ENCODE results near the gene PDRG1.
A peak's percentile ranks its signal among the peaks of the same experiment; 100 is the strongest.

PDRG1 gene

DNA sequence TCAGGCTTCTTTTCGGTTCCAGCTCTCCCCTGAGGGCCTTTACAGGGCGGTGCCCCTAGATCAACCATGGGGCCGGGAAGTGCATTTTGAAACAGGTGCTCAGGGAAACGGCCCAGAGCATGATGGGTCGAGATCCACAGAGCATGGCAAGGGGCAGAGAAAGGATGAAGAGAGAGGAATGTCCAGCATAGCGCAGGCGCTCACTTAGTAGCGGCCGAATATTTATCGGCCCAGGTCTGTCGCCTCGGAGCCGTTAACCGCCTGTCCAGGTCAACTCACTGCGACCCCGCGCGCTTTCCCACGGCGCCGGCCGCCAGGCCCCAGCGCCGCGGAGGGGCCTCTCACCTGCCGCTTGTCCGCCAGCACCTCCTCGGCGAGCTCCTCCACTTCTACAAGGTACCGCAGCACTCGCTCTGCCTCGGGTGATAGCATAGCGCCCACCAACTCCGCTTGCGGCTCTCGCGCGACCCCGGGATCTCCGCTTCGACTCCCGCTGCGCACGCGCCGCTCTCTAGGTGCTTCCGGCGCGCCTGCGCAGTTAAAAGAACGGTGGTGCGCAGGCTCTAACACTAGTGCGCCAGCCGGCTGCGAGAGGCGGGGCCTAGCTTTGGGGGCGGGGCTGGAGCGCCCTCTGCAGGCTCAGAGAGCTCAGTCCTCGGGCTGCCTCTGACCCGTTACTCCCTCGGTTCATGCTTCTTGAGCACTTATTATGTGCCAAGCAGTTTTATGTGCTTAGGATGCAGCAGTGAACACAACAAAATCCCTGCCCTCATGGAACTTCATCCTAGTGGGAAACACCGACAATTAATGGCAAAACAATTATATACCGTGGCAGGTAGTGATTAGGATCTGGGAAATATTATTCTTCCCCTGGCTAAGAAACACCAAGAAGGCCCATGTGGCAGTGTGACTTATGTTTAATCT lies at the start of gene PDRG1:
TSS of gene PDRG1 (minus strand) at position 517 of the 924 bp plus-strand sequence. CDS start at position 432, 85 bp downstream.
- peak; percentile 98 for DNase-seq (ENCODE audit: low read depth)

- DNase-seq (ENCODE audit: low read depth): no peak
Observed at GRCh38 chr20:31998246-31998645, 46.4 kb upstream of the PDRG1 start.

DNA sequence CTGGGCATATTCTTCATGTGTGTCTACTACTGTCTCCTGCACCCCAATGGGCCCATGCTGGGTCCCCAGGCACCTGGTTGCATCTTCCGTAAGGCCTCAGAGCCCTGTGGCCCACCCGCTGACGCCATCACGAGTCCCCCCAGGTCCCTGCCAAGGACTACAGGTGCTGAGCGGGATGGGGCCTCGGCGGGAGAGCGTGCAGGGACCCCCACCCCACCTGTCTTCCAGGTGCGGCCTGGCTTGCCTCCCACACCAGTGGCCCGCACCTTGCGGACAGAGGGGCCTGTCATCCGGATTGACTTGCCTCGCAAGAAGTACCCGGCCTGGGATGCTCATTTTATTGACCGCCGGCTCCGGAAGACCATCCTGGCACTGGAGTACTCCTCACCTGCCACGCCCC lies 45.1 kb upstream of the PDRG1 start:
- no peak for DNase-seq (ENCODE audit: low read depth)

DNA sequence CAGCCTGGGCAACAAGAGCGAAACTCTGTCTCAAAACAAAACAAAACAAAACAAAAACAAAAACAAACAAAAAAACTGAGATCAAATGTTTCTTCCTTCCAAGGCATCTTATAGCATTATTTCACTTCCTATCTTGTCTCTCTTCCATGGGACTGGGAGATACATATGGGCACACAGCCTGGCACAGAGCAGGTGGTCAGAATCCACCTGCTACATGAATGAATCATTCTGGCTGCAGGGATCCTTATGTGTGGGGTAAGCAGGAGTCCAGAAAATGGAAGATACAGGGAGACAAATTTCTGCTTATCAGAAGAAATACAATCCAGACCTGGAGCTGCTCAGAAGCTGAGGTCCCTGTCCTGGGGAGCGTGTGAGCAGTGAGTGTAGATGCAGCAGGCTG lies 40.2 kb upstream of the PDRG1 start:
- no peak for DNase-seq (ENCODE audit: low read depth)

DNA sequence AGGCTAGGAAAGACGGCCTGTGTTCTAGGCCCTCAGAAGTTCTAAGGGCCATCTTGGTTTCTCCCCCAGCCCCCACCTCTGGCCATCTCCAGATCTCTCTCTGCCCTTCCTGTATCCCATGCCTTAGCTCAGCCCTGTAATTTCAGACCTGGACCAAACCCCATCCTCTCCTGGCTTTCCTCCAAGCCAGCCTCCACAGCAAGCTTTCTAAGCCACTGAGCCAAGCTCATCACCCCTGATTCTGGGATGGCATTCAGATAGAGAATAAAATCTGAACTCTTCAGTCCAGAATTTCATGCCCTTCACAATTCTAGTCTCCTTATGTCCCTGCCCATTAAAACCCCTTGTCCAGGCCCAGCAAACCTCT lies 39.5 kb upstream of the PDRG1 start:
- DNase-seq (ENCODE audit: low read depth): no peak

DNA sequence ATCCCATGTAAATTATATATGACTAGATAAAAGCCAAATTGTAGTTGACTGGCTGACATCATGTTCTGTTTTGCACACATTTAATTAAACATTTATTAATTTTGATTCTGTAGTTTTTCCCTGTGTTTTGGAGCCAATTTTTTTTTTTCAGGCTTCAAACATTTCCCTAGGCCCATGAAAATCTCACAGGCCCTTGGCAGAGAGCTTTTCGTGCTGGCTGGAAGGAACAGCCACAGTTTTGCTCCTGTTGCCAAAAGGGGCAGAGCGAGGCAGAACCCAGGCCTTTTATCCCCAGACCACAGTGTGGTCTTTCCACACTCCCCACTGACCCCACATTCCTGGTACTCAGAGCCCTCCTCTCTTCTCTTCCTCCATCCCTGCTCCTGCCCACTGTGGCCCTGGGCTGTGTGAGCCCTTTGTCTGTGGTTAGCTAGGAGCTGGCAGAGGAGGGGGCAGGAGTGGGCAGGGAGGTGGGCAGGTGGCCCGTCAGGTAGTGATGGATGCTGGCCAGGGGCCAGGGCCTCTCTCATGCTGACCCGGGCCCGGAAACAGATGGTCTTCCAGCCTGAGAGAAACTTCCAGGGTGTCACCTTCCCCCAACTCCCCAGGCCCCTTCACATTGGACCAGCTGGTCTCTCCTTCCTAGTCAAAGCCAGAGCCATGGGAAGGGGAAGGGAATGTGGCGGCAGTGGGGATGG lies 38.9 kb upstream of the PDRG1 start:
- DNase-seq (ENCODE audit: low read depth): no peak

DNA sequence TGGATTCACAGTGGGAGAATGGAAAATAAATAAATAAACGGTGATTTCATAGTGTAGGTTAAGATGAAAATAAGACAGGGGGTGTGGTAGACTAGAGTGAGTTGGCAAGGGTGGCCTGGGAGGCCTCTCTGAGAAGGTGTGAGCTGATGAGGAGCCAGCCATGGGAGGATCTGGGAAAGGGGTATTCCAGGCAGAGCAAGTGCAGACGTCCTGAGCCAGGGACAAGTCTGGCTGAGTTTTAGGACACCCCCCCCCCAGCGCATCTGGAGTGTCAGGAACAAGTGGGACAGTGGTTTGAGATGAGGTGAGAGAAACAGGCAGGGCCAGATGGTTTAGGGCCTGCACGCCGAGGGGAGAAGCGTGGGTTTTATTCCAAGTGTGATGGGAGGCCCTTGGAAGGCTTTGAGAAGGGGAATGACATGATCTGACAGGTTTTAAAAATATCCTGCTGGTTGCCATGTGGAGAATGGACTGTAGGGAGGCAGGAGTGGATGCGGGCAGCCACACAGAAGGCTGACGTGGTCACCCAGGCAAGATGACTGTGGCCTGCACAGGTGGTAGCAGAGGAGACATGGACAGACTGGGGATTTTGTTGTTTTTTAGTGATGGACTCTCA lies 37.3 kb upstream of the PDRG1 start:
- no peak for DNase-seq (ENCODE audit: low read depth)

- DNase-seq (ENCODE audit: low read depth): peak; percentile 49
Observed at GRCh38 chr20:31988430-31989015, 36.7 kb upstream of the PDRG1 start.

DNA sequence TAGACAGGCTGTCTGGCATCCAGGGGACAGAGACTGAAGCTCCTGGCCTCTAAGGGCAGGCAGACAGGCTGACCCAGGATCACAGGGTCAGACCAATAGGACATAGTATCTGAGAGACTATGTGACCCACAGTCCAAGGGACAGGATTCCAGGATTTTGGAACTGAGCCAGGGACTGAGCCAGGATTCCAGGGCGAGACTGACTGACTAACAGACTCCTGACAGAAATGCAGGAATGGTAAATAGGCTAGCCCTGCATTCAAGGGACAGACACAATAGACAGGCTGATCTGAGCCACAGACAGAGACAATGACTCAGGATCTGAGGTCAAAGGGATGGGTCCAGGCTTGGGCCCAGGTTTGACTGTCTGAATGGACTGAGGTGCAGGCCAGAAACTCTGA lies 35.9 kb upstream of the PDRG1 start:
- DNase-seq (ENCODE audit: low read depth): peak; percentile 54

- DNase-seq (ENCODE audit: low read depth): no peak
Observed at GRCh38 chr20:31984981-31985471, 33.2 kb upstream of the PDRG1 start.

DNA sequence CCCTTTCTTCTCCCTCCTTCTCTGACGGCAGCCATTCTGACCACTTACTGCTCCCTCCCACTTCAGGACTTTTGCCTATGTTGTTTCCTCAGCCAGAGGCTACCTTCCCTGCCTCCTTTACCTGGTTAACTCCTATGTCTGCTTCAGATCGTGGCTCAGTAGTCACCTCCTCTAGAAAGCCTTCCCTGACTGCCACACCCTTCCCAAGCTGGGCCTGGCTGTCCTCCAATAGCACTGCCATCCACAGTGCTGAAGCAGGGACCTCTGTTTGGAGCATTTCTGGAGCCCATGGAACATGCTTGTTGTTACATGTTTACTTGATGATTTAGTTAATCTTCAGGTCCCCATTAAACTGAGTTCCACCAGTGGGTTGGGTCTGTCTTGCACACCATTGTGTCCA lies 29.9 kb upstream of the PDRG1 start:
- no peak for DNase-seq (ENCODE audit: low read depth)

GRCh38 chr20:31979713-31980426 lies 28.0 kb upstream of the PDRG1 start:
- peak; percentile 23 for DNase-seq (ENCODE audit: low read depth)

DNA sequence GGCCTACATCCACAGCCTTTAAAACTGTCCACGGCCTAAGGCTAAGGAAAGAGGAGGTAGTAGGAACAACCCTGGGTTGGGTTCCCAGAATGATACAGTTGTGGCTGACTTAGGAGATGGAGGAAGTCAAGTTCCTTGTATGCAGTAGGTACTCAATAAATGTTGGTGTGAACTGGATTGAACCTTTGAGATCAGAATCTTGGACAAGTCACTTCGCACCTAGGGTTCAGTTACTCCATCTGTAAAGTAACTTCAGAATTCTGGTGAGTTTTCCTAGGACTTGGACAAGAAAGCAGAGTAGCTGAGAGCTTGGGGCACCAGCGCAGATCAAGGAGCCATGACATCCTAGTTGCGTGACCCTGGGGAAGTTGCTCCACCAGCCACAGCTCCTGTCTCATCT lies 25.2 kb upstream of the PDRG1 start:
- DNase-seq (ENCODE audit: low read depth): no peak

DNA sequence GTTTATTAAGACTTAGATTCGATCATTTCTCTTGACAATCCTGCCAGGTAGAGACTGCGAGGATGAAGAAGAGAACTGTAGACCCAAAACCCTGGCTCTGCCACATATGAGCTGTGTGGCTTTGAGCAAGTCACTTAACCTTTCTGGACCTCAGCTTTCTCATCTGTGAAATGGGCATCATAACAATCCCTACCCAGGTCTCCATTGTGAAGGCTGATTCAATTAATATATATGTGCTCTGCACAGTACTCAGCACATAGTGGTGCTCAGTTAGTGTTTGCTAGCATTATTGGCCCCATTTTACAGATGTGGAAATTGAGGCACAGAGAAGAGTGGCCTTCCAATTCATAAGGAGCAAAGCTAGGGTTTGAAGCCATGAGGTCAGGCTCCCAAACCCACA lies 24.0 kb upstream of the PDRG1 start:
- DNase-seq (ENCODE audit: low read depth): no peak

DNA sequence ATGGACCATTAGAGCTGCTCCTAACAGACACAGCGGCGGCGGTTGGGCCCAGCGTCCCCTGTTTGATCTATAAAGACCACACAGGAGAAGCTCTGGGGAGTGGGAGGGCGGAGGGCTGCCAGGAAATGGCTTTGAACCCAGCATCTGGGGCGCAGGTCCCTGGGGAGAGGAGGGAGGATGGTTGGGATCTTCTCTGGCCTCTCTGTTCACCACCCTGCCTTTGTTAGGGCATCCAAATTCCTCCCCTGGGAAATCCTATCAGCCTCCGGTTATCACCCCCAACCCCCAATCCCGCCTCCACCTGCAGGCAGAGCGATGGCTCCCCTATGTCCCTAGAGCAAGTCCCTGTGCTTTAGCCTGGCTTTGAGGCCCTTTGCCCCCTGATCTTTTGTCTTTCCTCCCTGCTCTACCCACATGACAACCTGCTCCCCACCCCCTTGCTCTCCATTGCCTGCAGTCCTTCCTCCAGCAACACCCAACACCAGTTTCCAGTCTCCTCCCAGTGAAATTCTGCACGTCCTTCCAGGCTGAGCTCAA lies 23.2 kb upstream of the PDRG1 start:
- no peak for DNase-seq (ENCODE audit: low read depth)

GRCh38 chr20:31974296-31974695 lies 22.4 kb upstream of the PDRG1 start:
- DNase-seq (ENCODE audit: low read depth): no peak

- DNase-seq (ENCODE audit: low read depth): peak; percentile 59
Observed at GRCh38 chr20:31972471-31973021, 20.7 kb upstream of the PDRG1 start.

- DNase-seq (ENCODE audit: low read depth): no peak
Observed at GRCh38 chr20:31969991-31970390, 18.1 kb upstream of the PDRG1 start.

- peak; percentile 75 for DNase-seq (ENCODE audit: low read depth)
Observed at GRCh38 chr20:31968291-31969126, 16.7 kb upstream of the PDRG1 start.

GRCh38 chr20:31967830-31968249 lies 16.0 kb upstream of the PDRG1 start, which contains the start of gene XKR7:
Gene XKR7 (plus strand): TSS chr20:31968151. CDS start chr20:31968176, 25 bp downstream.
- no peak for DNase-seq (ENCODE audit: low read depth)

Data from ELR (cell line).